Stimulated activated CD8-positive, alpha-beta memory T cell treated with anti-CD3 and anti-CD28 coated beads, Interleukin-12 subunit alpha, Interleukin-12 subunit beta, amount 100 ng/mL, for 4 hours (primary cell): ENCODE data around the gene FHL3.
"Not testable (repeated sequence)": the region's sequence is repeated elsewhere in the genome, so short reads cannot be mapped to it uniquely, and the experiment has no call there.

ENCODE experiments used
- DNase-seq: peaks from one replicate; pipeline ENCODE4 v3.0.0-alpha.2; 2020; ENCODE audit warnings: low read depth

The FHL3 gene

GRCh38 chr1:37987679-37988078 lies 17.6 kb downstream of the FHL3 start:
- no peak for DNase-seq

- no peak for DNase-seq
Measured at GRCh38 chr1:37983546-37983945, 21.8 kb downstream of the FHL3 start.

GRCh38 chr1:37978541-37978940 lies 26.8 kb downstream of the FHL3 start:
- no peak for DNase-seq

- DNase-seq: not testable (repeated sequence)
Measured at GRCh38 chr1:37975083-37975482, 30.2 kb downstream of the FHL3 start.

GRCh38 chr1:37974567-37974966 lies 30.7 kb downstream of the FHL3 start:
- no peak for DNase-seq

GRCh38 chr1:37973684-37974083 lies 31.6 kb downstream of the FHL3 start:
- not testable (repeated sequence) for DNase-seq

GRCh38 chr1:37965301-37965700 lies 40.0 kb downstream of the FHL3 start:
- no peak for DNase-seq

GRCh38 chr1:37964106-37964505 lies 41.2 kb downstream of the FHL3 start:
- DNase-seq: not testable (repeated sequence)

GRCh38 chr1:37958690-37959089 lies 46.6 kb downstream of the FHL3 start:
- DNase-seq: no peak

DNA sequence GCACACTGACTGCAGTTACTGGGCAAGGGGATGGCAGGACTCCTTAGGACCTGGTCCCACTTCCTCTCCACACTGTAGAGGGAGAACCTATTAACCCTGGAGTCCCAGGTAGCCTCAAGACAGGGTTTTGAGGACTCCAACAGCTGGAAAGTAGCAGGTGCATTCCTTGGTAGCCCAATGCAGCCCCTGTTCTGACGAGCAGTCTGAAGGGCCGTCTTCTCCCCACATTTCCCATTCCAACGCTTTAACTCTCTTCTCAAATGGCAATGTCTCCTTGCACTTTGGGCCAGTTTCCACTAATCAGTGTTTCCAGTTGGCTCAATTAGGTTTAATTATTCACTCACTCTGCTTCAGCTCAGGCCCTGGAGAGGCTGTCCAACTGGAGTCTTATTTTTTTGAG lies 49.6 kb downstream of the FHL3 start:
- no peak for DNase-seq

- no peak for DNase-seq
Measured at GRCh38 chr1:37954316-37954971, 50.9 kb downstream of the FHL3 start.

GRCh38 chr1:37952738-37953137 lies 52.6 kb downstream of the FHL3 start:
- DNase-seq: no peak

GRCh38 chr1:37951783-37952624 lies 53.3 kb downstream of the FHL3 start:
- DNase-seq: no peak

GRCh38 chr1:37951041-37951782 lies 54.1 kb downstream of the FHL3 start:
- DNase-seq: no peak

DNA sequence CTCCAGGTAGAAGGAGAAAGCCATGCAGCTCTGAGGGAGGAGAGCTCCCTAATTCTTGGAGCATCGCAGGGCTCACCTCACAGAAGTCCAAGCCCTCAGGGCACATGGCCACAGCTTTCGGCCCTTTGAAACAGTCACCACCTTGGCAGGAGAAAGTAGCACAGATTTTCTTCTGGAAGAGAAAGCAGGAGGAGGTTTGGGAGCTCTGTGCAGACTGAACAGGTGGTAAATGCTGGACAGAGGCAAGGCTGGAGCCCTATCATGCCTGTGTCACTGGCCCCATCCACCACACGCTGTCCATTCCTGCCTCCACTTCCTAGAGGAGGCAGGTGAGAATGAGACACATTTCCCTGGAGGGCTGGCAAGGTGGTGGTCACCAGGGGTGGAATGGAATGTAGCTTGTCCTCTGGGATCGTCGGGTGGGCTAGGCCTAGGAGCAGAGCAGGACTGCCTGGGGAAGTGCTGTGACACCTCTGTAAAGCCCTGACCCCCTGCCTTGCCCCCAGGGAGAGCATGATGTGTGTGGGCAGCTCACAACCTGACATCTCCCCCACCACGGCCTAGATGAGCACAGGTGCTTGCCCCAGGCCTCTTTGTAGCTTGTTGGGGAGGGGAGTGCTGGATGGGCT lies 55.7 kb downstream of the FHL3 start:
- no peak for DNase-seq

GRCh38 chr1:37948841-37949240 lies 56.5 kb downstream of the FHL3 start:
- no peak for DNase-seq

- DNase-seq: no peak
Measured at GRCh38 chr1:37948166-37948565, 57.1 kb downstream of the FHL3 start.

DNA sequence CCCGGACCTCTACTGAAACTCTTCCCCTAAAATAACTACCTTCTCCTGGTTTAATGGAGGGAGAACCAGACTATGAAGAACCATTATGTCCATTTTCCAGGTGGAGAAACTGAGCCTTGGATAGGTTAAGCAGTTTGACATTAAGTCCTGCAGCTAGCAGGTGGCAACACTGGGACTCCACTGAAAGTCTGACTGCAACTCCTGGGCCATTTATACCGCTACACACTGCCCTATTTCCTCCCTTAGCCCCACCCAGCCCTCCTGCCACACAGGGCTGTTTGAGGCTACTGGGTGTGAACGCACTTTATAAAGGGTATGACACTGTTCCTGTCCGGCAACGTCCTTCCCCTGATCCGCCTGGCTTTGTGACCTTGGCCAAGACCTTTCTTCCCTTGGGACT lies 58.0 kb downstream of the FHL3 start:
- no peak for DNase-seq
